Activated CD8-positive, alpha-beta T cell treated with anti-CD3 and anti-CD28 coated beads, Interleukin-2, amount 10 ng/mL, durations not matched to agents 7 days and 5 days (primary cell): ENCODE measurements around the gene AIF1L. TPM values are rescaled to one million over a fixed set of nuclear protein-coding genes. Genes with fewer than 3 reads are reported as not detected.
A peak's percentile ranks its signal among the peaks of the same experiment; 100 is the strongest.
"Not testable (repeated sequence)": the region's sequence is repeated elsewhere in the genome, so short reads cannot be mapped to it uniquely, and the experiment has no call there.

ENCODE experiments used
- ATAC-seq: fragments of 150-1000 bp; cut with Tn5 transposase; one replicate; pipeline ENCODE4 v1.10.0; 2021; ENCODE audit warnings: moderate library complexity
- CTCF ChIA-PET: fragments of 350-600 bp; sonication (Branson Sonifier 250); formaldehyde crosslinking; loops from one replicate; lab custom pipeline; 2021; ENCODE audit warnings: antibody characterized with exemption; lab: Charles Lee
- POLR2A ChIA-PET: fragments of 350-600 bp; sonication (Branson Sonifier 250); formaldehyde crosslinking; loops from one replicate; lab custom pipeline; 2021; ENCODE audit warnings: antibody characterized with exemption; lab: Charles Lee
- DNase-seq: peaks from one replicate; pipeline ENCODE4 v3.0.0-alpha.2; 2020
- H3K27ac Mint-ChIP-seq: one replicate; pipeline ENCODE4 v1.8.0; 2021; ENCODE audit warnings: mild to moderate bottlenecking, mixed read lengths
- H3K27me3 Mint-ChIP-seq: one replicate; pipeline ENCODE4 v1.8.0; 2021; ENCODE audit warnings: low read depth, mixed read lengths
- H3K36me3 Mint-ChIP-seq: one replicate; pipeline ENCODE4 v1.8.0; 2021; ENCODE audit warnings: low read depth, mixed read lengths
- H3K4me1 Mint-ChIP-seq: one replicate; pipeline ENCODE4 v1.8.0; 2021; ENCODE audit warnings: low read depth, mixed read lengths
- H3K4me3 Mint-ChIP-seq: one replicate; pipeline ENCODE4 v1.8.0; 2021; ENCODE audit warnings: mild to moderate bottlenecking, mixed read lengths
- H3K9me3 Mint-ChIP-seq: one replicate; pipeline ENCODE4 v1.8.0; 2022; ENCODE audit warnings: mixed read lengths; ENCODE audit not compliant: insufficient read depth
- total RNA-seq, 2 experiments: library from RNA; stranded (reverse); gene quantifications; one replicate each; pipeline ENCODE4 v1.2.3, GENCODE V29; 2021

Gene AIF1L
- total RNA-seq, 2 experiments from 2014 or later = 0.29 to 0.31 TPM

- H3K27ac Mint-ChIP-seq = no peak overlapping the region
- DNase-seq = no peak
- H3K9me3 Mint-ChIP-seq = no peaks in the 10 kb centered on the region
- H3K4me1 Mint-ChIP-seq = no peaks in the 10 kb centered on the region
- H3K27me3 Mint-ChIP-seq = no peaks in the 10 kb centered on the region
- CTCF ChIA-PET = interaction anchor here (1.2 kb wide), 1 partner anchor 197 kb away, joined by 3 read pairs; no protein-coding TSS in a partner anchor
- ATAC-seq = no peak
- H3K36me3 Mint-ChIP-seq = peaks cover 49% of the 10 kb centered on the region
- POLR2A ChIA-PET = no interaction called here
- H3K4me3 Mint-ChIP-seq = no peak overlapping the region
These were observed 43.8 kb downstream of the AIF1L start for GRCh38 chr9:131140112-131140511.

DNA sequence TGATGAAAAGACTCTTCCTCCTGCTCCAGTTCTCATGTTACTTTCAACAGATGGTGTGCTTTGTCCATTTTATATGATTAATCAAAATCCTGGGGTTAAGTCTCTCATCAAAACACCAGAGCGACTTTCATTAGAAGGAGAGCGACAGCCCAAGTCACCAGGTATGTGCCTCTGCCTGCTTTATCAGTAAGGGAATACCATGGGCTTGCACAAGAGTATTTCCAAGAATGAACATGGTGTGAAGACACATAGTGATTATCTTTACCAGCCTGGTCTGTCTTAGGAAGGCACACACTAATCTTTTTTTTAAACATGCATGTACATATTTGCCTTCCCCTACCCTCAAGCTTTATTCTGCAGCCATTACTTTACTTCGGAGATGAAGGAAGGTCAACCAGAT, 44.2 kb downstream of the AIF1L start:
- CTCF ChIA-PET = interaction anchor here (1.2 kb wide), 1 partner anchor 196 kb away, joined by 3 read pairs; no protein-coding TSS in a partner anchor
- DNase-seq (no peak), ATAC-seq (no peak)
- H3K36me3 Mint-ChIP-seq = peaks cover 52% of the 10 kb centered on the region
- POLR2A ChIA-PET = no interaction called here
- no peak overlapping the region for H3K27ac Mint-ChIP-seq
- H3K27me3 Mint-ChIP-seq = no peaks in the 10 kb centered on the region
- no peak overlapping the region for H3K4me3 Mint-ChIP-seq
- H3K4me1 Mint-ChIP-seq = no peaks in the 10 kb centered on the region
- no peaks in the 10 kb centered on the region for H3K9me3 Mint-ChIP-seq

- Mint-ChIP-seq H3K4me1 (no peaks in the 10 kb centered on the region), H3K4me3 (no peak overlapping the region), H3K36me3 (peaks cover 56% of the 10 kb centered on the region), H3K27ac (no peak overlapping the region), H3K27me3 (no peaks in the 10 kb centered on the region), H3K9me3 (no peaks in the 10 kb centered on the region)
- ChIA-PET POLR2A (no interaction called here), CTCF (interaction anchor here (1.5 kb wide), 1 partner anchor 195 kb away, joined by 6 read pairs; no protein-coding TSS in a partner anchor)
- DNase-seq (no peak), ATAC-seq (no peak)
These were observed 45.8 kb downstream of the AIF1L start for GRCh38 chr9:131142160-131142559.

DNA sequence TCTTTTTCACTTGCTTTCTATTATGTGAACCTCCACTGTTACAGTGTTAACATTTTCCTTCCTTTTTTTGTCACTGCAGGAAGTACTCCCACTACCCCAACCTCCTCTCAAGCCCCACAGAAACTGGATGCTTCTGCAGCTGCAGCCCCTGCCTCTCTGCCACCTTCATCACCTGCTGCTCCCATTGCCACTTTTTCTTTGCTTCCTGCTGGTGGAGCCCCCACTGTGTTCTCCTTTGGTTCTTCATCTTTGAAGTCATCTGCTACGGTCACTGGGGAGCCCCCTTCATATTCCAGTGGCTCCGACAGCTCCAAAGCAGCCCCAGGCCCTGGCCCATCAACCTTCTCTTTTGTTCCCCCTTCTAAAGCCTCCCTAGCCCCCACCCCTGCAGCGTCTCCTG, 47.9 kb downstream of the AIF1L start:
- POLR2A ChIA-PET = interaction anchor here (1.4 kb wide), 1 partner anchor 19 kb away, joined by 7 read pairs; the partner anchor contains the start of gene NUP214
- H3K36me3 Mint-ChIP-seq = peaks cover 62% of the 10 kb centered on the region
- no peak for ATAC-seq
- DNase-seq = no peak
- no peak overlapping the region for H3K4me3 Mint-ChIP-seq
- CTCF ChIA-PET = no interaction called here
- no peaks in the 10 kb centered on the region for H3K27me3 Mint-ChIP-seq
- peak overlapping the region; percentile 19 for H3K27ac Mint-ChIP-seq
- H3K9me3 Mint-ChIP-seq = no peaks in the 10 kb centered on the region
- peaks cover 3% of the 10 kb centered on the region for H3K4me1 Mint-ChIP-seq

- Mint-ChIP-seq H3K36me3 (peaks cover 63% of the 10 kb centered on the region), H3K4me3 (no peak overlapping the region)
These were observed 48.9 kb downstream of the AIF1L start for GRCh38 chr9:131145245-131145644.

DNA sequence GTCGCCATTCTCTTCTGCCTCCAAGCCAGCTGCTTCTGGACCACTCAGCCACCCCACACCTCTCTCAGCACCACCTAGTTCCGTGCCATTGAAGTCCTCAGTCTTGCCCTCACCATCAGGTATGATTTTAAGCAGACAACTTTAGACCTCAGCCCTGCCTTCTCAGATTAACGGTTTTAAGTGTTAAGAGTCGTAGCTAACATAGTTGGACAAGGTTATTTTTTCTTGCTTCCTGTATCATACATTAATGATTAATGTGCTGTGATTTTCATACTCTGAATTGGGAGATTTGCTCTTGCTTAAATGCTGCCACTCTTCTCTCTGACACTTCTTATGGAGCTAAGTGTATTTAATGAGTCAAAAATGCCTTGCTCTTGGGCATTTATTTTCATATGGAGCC, 49.9 kb downstream of the AIF1L start:
- ATAC-seq (no peak), DNase-seq (no peak)
- POLR2A ChIA-PET = no interaction called here
- Mint-ChIP-seq H3K9me3 (no peaks in the 10 kb centered on the region), H3K27ac (no peak overlapping the region), H3K4me3 (no peak overlapping the region), H3K4me1 (peaks cover 9% of the 10 kb centered on the region), H3K27me3 (no peaks in the 10 kb centered on the region), H3K36me3 (peaks cover 62% of the 10 kb centered on the region)
- CTCF ChIA-PET = interaction anchor here (1.1 kb wide), 2 partner anchors 129 to 204 kb away, joined by 3 read pairs; no protein-coding TSS in a partner anchor

More at GRCh38 chr9:131145245-131145644, 48.9 kb downstream of the AIF1L start:
- POLR2A ChIA-PET = interaction anchor here (1.4 kb wide), 1 partner anchor 20 kb away, joined by 7 read pairs; the partner anchor contains the start of gene NUP214
- Mint-ChIP-seq H3K4me1 (peaks cover 9% of the 10 kb centered on the region), H3K27ac (no peak overlapping the region), H3K27me3 (no peaks in the 10 kb centered on the region), H3K9me3 (no peaks in the 10 kb centered on the region)
- DNase-seq = no peak
- CTCF ChIA-PET = interaction anchor here (0.7 to 1.1 kb wide), 4 partner anchors 31 to 204 kb away, joined by 3 to 5 read pairs (median 3); no protein-coding TSS in a partner anchor
- no peak for ATAC-seq

- Mint-ChIP-seq H3K9me3 (no peaks in the 10 kb centered on the region), H3K4me3 (no peak overlapping the region), H3K4me1 (peaks cover 9% of the 10 kb centered on the region), H3K36me3 (peaks cover 72% of the 10 kb centered on the region), H3K27ac (no peak overlapping the region), H3K27me3 (no peaks in the 10 kb centered on the region)
- ATAC-seq = no peak
- DNase-seq = no peak
- POLR2A ChIA-PET = no interaction called here
- CTCF ChIA-PET = interaction anchor here (1.1 to 2.6 kb wide), 2 partner anchors 30 to 201 kb away, joined by 3 to 7 read pairs; no protein-coding TSS in a partner anchor
These were observed 51.9 kb downstream of the AIF1L start for GRCh38 chr9:131148276-131148675.

GRCh38 chr9:131148966-131149687, 52.8 kb downstream of the AIF1L start:
- DNase-seq (no peak), ATAC-seq (no peak)
- CTCF ChIA-PET = interaction anchor here (1.4 to 2.6 kb wide), 3 partner anchors 18 to 187 kb away, joined by 4 to 7 read pairs (median 5); no protein-coding TSS in a partner anchor
- peaks cover 72% of the 10 kb centered on the region for H3K36me3 Mint-ChIP-seq
- peak overlapping the region; percentile 23 for H3K27ac Mint-ChIP-seq
- no peaks in the 10 kb centered on the region for H3K27me3 Mint-ChIP-seq
- no peaks in the 10 kb centered on the region for H3K9me3 Mint-ChIP-seq
- peaks cover 9% of the 10 kb centered on the region for H3K4me1 Mint-ChIP-seq
- POLR2A ChIA-PET = no interaction called here
- no peak overlapping the region for H3K4me3 Mint-ChIP-seq

DNA sequence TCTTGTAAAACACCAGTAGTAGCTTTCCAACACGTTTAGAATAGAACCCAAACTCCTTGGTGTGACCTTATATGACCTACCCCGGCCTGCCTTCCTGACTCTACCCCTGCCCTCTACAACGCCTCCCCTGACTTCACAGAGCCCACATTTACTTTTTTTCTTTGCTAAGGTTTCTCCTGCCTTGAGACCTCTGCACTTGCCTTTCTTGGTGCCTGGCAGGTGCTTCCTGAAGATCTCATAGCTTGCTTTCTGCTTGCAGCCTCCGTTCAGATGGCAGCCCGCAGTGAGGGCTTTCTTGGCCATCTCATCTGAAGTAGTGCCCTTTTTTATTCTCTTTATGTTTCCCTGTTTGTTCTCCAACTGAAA, 53.3 kb downstream of the AIF1L start:
- ChIA-PET POLR2A (no interaction called here), CTCF (interaction anchor here (1.4 to 2.6 kb wide), 3 partner anchors 19 to 187 kb away, joined by 4 to 7 read pairs (median 5); no protein-coding TSS in a partner anchor)
- DNase-seq = no peak
- ATAC-seq = no peak
- Mint-ChIP-seq H3K4me3 (no peak overlapping the region), H3K9me3 (no peaks in the 10 kb centered on the region), H3K27me3 (no peaks in the 10 kb centered on the region), H3K4me1 (peaks cover 9% of the 10 kb centered on the region), H3K27ac (peak overlapping the region; percentile 23), H3K36me3 (peaks cover 72% of the 10 kb centered on the region)

GRCh38 chr9:131153595-131153994, 57.3 kb downstream of the AIF1L start:
- no peaks in the 10 kb centered on the region for H3K27me3 Mint-ChIP-seq
- peaks cover 9% of the 10 kb centered on the region for H3K4me1 Mint-ChIP-seq
- H3K36me3 Mint-ChIP-seq = peaks cover 64% of the 10 kb centered on the region
- H3K9me3 Mint-ChIP-seq = no peaks in the 10 kb centered on the region
- DNase-seq = no peak
- H3K4me3 Mint-ChIP-seq = no peak overlapping the region
- H3K27ac Mint-ChIP-seq = no peak overlapping the region
- ChIA-PET CTCF (no interaction called here), POLR2A (interaction anchor here (0.6 kb wide), 1 partner anchor 122 kb away, joined by 3 read pairs; no protein-coding TSS in a partner anchor)
- no peak for ATAC-seq

DNA sequence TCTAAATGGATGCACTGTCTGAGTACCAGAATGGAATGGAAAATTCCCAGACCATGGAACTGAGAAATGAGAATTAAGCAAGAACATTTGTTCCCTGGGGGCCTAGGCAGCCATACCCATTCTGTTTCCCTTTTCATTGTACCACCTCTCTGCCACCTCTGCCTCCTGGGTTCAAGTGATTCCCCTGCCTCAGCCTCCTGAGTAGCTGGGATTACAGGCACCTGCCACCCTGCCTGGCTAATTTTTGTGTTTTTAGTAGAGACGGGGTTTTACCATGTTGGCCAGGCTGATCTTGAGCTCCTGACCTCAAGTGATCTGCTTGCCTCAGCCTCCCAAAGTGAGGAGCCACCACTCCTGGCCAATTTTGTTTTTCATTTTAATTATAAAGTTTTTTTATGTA, 62.3 kb downstream of the AIF1L start:
- not testable (repeated sequence) for H3K9me3 Mint-ChIP-seq, H3K27me3 Mint-ChIP-seq, H3K4me1 Mint-ChIP-seq, DNase-seq, H3K4me3 Mint-ChIP-seq, ATAC-seq, H3K27ac Mint-ChIP-seq
- ChIA-PET CTCF (interaction anchor here (2.0 kb wide), 1 partner anchor 177 kb away, joined by 7 read pairs; no protein-coding TSS in a partner anchor), POLR2A (interaction anchor here (1.9 kb wide), 1 partner anchor 34 kb away, joined by 5 read pairs; the partner anchor contains the start of gene NUP214)
- peaks cover 54% of the 10 kb centered on the region for H3K36me3 Mint-ChIP-seq
